K562 (cell line): ENCODE data around the gene PTPRG.

ENCODE experiments used
- CREB3L1 ChIP-seq: fragments of 450-650 bp; IDR thresholded peaks from 2 replicates; pipeline ENCODE4 v1.6.1; 2014; ENCODE audit warnings: low read depth, mild to moderate bottlenecking, moderate library complexity, borderline replicate concordance
- HEY1 ChIP-seq: fragments of 250-450 bp; sonication (Bioruptor Pico); IDR thresholded peaks from 2 replicates; pipeline ENCODE4 v1.5.0; 2020; ENCODE audit warnings: mild to moderate bottlenecking, moderate library complexity, borderline replicate concordance
- RFX5 ChIP-seq: IDR thresholded peaks from 2 replicates; pipeline ENCODE4 v1.6.1; 2011; ENCODE audit warnings: low read depth, mild to moderate bottlenecking, improper control_type of control experiment, low read length
- SAFB2 ChIP-seq: fragments of 200-400 bp; formaldehyde crosslinking; IDR thresholded peaks from 2 replicates; pipeline ENCODE4 v1.6.1; 2018; ENCODE audit warnings: borderline replicate concordance, low read length, low read depth, moderate library complexity; ENCODE audit not compliant: severe bottlenecking
- TCF7L2 ChIP-seq: fragments of 150-350 bp; IDR thresholded peaks from 2 replicates; pipeline ENCODE4 v1.6.1; 2016; ENCODE audit warnings: low read depth, mild to moderate bottlenecking, low read length, moderate library complexity
- ZNF311 ChIP-seq: fragments of 250-450 bp; sonication (Bioruptor Pico); IDR thresholded peaks from 2 replicates; pipeline ENCODE4 v1.4.0; 2020; ENCODE audit warnings: mild to moderate bottlenecking, moderate library complexity
- ZNF324 ChIP-seq: fragments of 250-450 bp; sonication (Bioruptor Pico); IDR thresholded peaks from 2 replicates; pipeline ENCODE4 v1.4.0; 2020; ENCODE audit warnings: mild to moderate bottlenecking

GRCh38 chr3:61771976-61772375, 210.6 kb downstream of the PTPRG start:
- no peak for TF ChIP-seq ZNF311
- no peak for TF ChIP-seq HEY1 (CRISPR knock-in tag)
- no peak for TF ChIP-seq RFX5
- no peak for TF ChIP-seq TCF7L2
- TF ChIP-seq CREB3L1 = no peak
- no peak for TF ChIP-seq SAFB2
- no peak for TF ChIP-seq ZNF324
